Colon (tissue), 2 donors: ENCODE data around the gene HEPHL1.
"Not testable (repeated sequence)": the region's sequence is repeated elsewhere in the genome, so short reads cannot be mapped to it uniquely, and the experiment has no call there.

Experiments used
- FAIRE-seq: peaks from 2 replicates; lab custom pipeline; 2012; peaks lifted over from hg19 to GRCh38; lab: Jason Lieb, UNC
- donor health status: control.
- donor health status: control.

HEPHL1 gene

GRCh38 chr11:94020777-94021481 lies at the start of gene HEPHL1:
HEPHL1 (plus strand) TSS chr11:94021354; CDS start chr11:94021369, 15 bp downstream.
- no peak for FAIRE-seq

GRCh38 chr11:93972790-93973189 lies 48.4 kb upstream of the HEPHL1 start:
- FAIRE-seq = no peak

GRCh38 chr11:93973322-93974051 lies 47.7 kb upstream of the HEPHL1 start:
- FAIRE-seq = not testable (repeated sequence)

- FAIRE-seq = no peak
These were observed 46.4 kb upstream of the HEPHL1 start for GRCh38 chr11:93974759-93975158.

GRCh38 chr11:93976577-93977254 lies 44.4 kb upstream of the HEPHL1 start:
- not testable (repeated sequence) for FAIRE-seq

- no peak for FAIRE-seq
These were observed 37.5 kb upstream of the HEPHL1 start for GRCh38 chr11:93983542-93984195.

GRCh38 chr11:93984196-93984567 lies 37.0 kb upstream of the HEPHL1 start:
- no peak for FAIRE-seq

- FAIRE-seq = no peak
These were observed 36.2 kb upstream of the HEPHL1 start for GRCh38 chr11:93984936-93985335.

- FAIRE-seq = no peak
These were observed 34.4 kb upstream of the HEPHL1 start for GRCh38 chr11:93986716-93987115.

- FAIRE-seq = no peak
These were observed 32.7 kb upstream of the HEPHL1 start for GRCh38 chr11:93988455-93988854.

GRCh38 chr11:93988912-93989311 lies 32.2 kb upstream of the HEPHL1 start:
- no peak for FAIRE-seq

- no peak for FAIRE-seq
These were observed 27.4 kb upstream of the HEPHL1 start for GRCh38 chr11:93993747-93994146.

GRCh38 chr11:93997741-93998140 lies 23.4 kb upstream of the HEPHL1 start:
- FAIRE-seq = no peak

GRCh38 chr11:94000659-94001058 lies 20.5 kb upstream of the HEPHL1 start:
- no peak for FAIRE-seq

GRCh38 chr11:94002226-94002625 lies 18.9 kb upstream of the HEPHL1 start:
- FAIRE-seq = no peak

GRCh38 chr11:94007426-94007825 lies 13.7 kb upstream of the HEPHL1 start:
- FAIRE-seq = no peak

GRCh38 chr11:94007906-94008305 lies 13.2 kb upstream of the HEPHL1 start:
- FAIRE-seq = no peak

- no peak for FAIRE-seq
These were observed 11.0 kb upstream of the HEPHL1 start for GRCh38 chr11:94010136-94010535.

GRCh38 chr11:94011478-94011877 lies 9.7 kb upstream of the HEPHL1 start:
- no peak for FAIRE-seq

- no peak for FAIRE-seq
These were observed 3.7 kb upstream of the HEPHL1 start for GRCh38 chr11:94017446-94017845.

- FAIRE-seq = no peak
These were observed 2.4 kb upstream of the HEPHL1 start for GRCh38 chr11:94018721-94019120.

GRCh38 chr11:94023856-94024255 lies 2.7 kb downstream of the HEPHL1 start:
- no peak for FAIRE-seq

GRCh38 chr11:94024547-94024946 lies 3.4 kb downstream of the HEPHL1 start:
- FAIRE-seq = no peak
